Parathyroid adenoma (tissue), 2 donors: ENCODE data around the gene ZNF598.

Experiments used
- H2AFZ ChIP-seq: fragments of 300-600 bp; sonication (generic); one replicate; pipeline ENCODE4 v1.7.0; 2017; ENCODE audit warnings: antibody characterized with exemption, mild to moderate bottlenecking
- H3K27ac ChIP-seq: fragments of 300-600 bp; sonication (generic); one replicate; pipeline ENCODE4 v1.7.0; 2017
- H3K27me3 ChIP-seq: fragments of 300-600 bp; sonication (generic); one replicate; pipeline ENCODE4 v1.7.0; 2017; ENCODE audit warnings: low read length; ENCODE audit not compliant: control insufficient read depth, insufficient read depth
- H3K36me3 ChIP-seq: fragments of 300-600 bp; sonication (generic); one replicate; pipeline ENCODE4 v1.7.0; 2017; ENCODE audit warnings: low read length; ENCODE audit not compliant: control insufficient read depth, insufficient read depth
- H3K4me1 ChIP-seq: fragments of 300-600 bp; sonication (generic); one replicate; pipeline ENCODE4 v1.7.0; 2017; ENCODE audit warnings: control low read depth
- H3K4me2 ChIP-seq: fragments of 300-600 bp; sonication (generic); one replicate; pipeline ENCODE4 v1.7.0; 2017; ENCODE audit warnings: low read length
- H3K4me3 ChIP-seq: fragments of 300-600 bp; sonication (generic); one replicate; pipeline ENCODE4 v1.7.0; 2017; ENCODE audit warnings: low read depth, low read length
- H3K79me2 ChIP-seq: fragments of 300-600 bp; sonication (generic); one replicate; pipeline ENCODE4 v1.7.0; 2017; ENCODE audit warnings: control low read depth
- H3K9ac ChIP-seq: fragments of 300-600 bp; sonication (generic); one replicate; pipeline ENCODE4 v1.7.0; 2017; ENCODE audit warnings: mild to moderate bottlenecking
- H3K9me3 ChIP-seq: fragments of 300-600 bp; sonication (generic); one replicate; pipeline ENCODE4 v1.7.0; 2017; ENCODE audit warnings: low read length; ENCODE audit not compliant: control insufficient read depth
- CTCF ChIP-seq: fragments of 300-600 bp; sonication (generic); IDR thresholded peaks from one replicate; pipeline ENCODE4 v1.7.0; 2017; ENCODE audit warnings: antibody characterized with exemption, mild to moderate bottlenecking
- donor health status: primary hyperparathyroidism.

The ZNF598 gene

GRCh38 chr16:2022723-2023091 is 13.1 kb upstream of the ZNF598 start:
- Histone ChIP-seq H3K9ac (no peak overlapping the region), H3K36me3 (no peaks in the 10 kb centered on the region), H3K4me1 (peaks cover 5% of the 10 kb centered on the region), H3K27ac (no peak overlapping the region), H3K79me2 (no peaks in the 10 kb centered on the region), H3K9me3 (no peaks in the 10 kb centered on the region), H3K4me3 (peak overlapping the region; percentile 29), H3K4me2 (peak overlapping the region; percentile 83), H3K27me3 (no peaks in the 10 kb centered on the region), H2AFZ (peak overlapping the region; percentile 67)
- TF ChIP-seq CTCF, result no peak

- no peaks in the 10 kb centered on the region for H3K36me3 ChIP-seq
- no peaks in the 10 kb centered on the region for H3K79me2 ChIP-seq
- H3K27me3 ChIP-seq, result no peaks in the 10 kb centered on the region
- no peak overlapping the region for H3K4me3 ChIP-seq
- H2AFZ ChIP-seq, result no peak overlapping the region
- no peak for TF ChIP-seq CTCF
- peaks cover 3% of the 10 kb centered on the region for H3K4me1 ChIP-seq
- no peak overlapping the region for H3K9ac ChIP-seq
- no peak overlapping the region for H3K4me2 ChIP-seq
- H3K9me3 ChIP-seq, result no peaks in the 10 kb centered on the region
- no peak overlapping the region for H3K27ac ChIP-seq
Observed at GRCh38 chr16:2019921-2020831, 10.6 kb upstream of the ZNF598 start.

GRCh38 chr16:2019518-2019920 is 9.9 kb upstream of the ZNF598 start, which contains the start of gene NPW:
NPW (plus strand) TSS chr16:2019785.
- Histone ChIP-seq H2AFZ (no peak within 1 kb of the TSS), H3K27me3 (no peaks in the 10 kb centered on the region), H3K4me3 (no peak within 1 kb of the TSS), H3K9ac (no peak within 1 kb of the TSS), H3K79me2 (no peaks in the 10 kb centered on the region), H3K27ac (no peak within 1 kb of the TSS), H3K36me3 (no peaks in the 10 kb centered on the region), H3K4me1 (peaks cover 3% of the 10 kb centered on the region), H3K9me3 (no peaks in the 10 kb centered on the region), H3K4me2 (no peak within 1 kb of the TSS)
- TF ChIP-seq CTCF, result no peak

GRCh38 chr16:2016407-2016922 is 6.8 kb upstream of the ZNF598 start:
- no peak overlapping the region for H3K4me2 ChIP-seq
- H3K9me3 ChIP-seq, result no peaks in the 10 kb centered on the region
- H3K27me3 ChIP-seq, result no peaks in the 10 kb centered on the region
- no peaks in the 10 kb centered on the region for H3K4me1 ChIP-seq
- no peak overlapping the region for H3K4me3 ChIP-seq
- no peaks in the 10 kb centered on the region for H3K36me3 ChIP-seq
- no peak overlapping the region for H3K9ac ChIP-seq
- H3K79me2 ChIP-seq, result no peaks in the 10 kb centered on the region
- H3K27ac ChIP-seq, result no peak overlapping the region
- no peak for TF ChIP-seq CTCF
- no peak overlapping the region for H2AFZ ChIP-seq

- H3K27ac ChIP-seq, result no peak overlapping the region
- no peak overlapping the region for H3K4me2 ChIP-seq
- no peaks in the 10 kb centered on the region for H3K9me3 ChIP-seq
- no peaks in the 10 kb centered on the region for H3K4me1 ChIP-seq
- no peaks in the 10 kb centered on the region for H3K36me3 ChIP-seq
- H3K27me3 ChIP-seq, result no peaks in the 10 kb centered on the region
- H3K79me2 ChIP-seq, result no peaks in the 10 kb centered on the region
- no peak for TF ChIP-seq CTCF
- no peak overlapping the region for H2AFZ ChIP-seq
- no peak overlapping the region for H3K4me3 ChIP-seq
- H3K9ac ChIP-seq, result no peak overlapping the region
Observed at GRCh38 chr16:2015947-2016208, 6.3 kb upstream of the ZNF598 start.
